B cell (primary cell): Measurements from ENCODE around the gene UBE2O.

Experiments
- CTCF ChIP-seq: fragments of 200-600 bp; IDR thresholded peaks from one replicate; pipeline ENCODE4 v1.8.0; 2022; ENCODE audit warnings: antibody characterized with exemption, mild to moderate bottlenecking
- EZH2 ChIP-seq: IDR thresholded peaks from 2 replicates; pipeline ENCODE4 v1.6.1; 2012; ENCODE audit warnings: borderline replicate concordance, low read depth, mild to moderate bottlenecking, moderate library complexity, low read length; ENCODE audit not compliant: insufficient read depth, poor library complexity, severe bottlenecking

DNA sequence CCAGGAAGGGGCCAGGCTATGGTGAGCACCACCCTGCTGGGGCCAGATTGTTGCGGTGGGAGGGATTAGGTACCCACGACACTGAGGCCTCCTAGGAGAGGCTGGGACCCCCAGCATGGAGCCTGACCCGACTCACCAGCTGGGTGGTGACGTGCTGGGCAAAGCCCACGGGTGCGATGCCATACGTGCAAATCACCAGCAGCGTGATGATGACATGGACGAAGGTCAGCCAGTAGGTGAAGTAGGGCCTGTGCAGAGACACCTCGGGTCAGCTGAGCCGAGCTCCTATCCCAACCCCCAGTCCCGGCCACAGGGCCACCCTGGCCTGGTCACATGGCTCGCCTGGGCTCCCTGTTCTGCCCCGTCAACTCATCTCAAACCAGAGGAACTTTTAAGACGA, 21.9 kb upstream of the UBE2O start:
- no peak for TF ChIP-seq CTCF
- TF ChIP-seq EZH2: no peak
